Neural cell (in vitro differentiated cells): ENCODE measurements around the gene WNT5B. TPM values are rescaled to one million over a fixed set of nuclear protein-coding genes. Genes with fewer than 3 reads are reported as not detected.
A peak's percentile ranks its signal among the peaks of the same experiment; 100 is the strongest.

Experiments used
- H2AFZ ChIP-seq: fragments of 200-600, 300-800 bp; sonication (generic), shearing (Covaris generic); 2 replicates; pipeline ENCODE4 v1.6.0; 2014; ENCODE audit warnings: low read depth, mild to moderate bottlenecking, antibody characterized with exemption, low read length, moderate library complexity
- H3F3A ChIP-seq: fragments of 200-600 bp; shearing (Covaris generic); 2 replicates; pipeline ENCODE4 v1.6.1; 2016; ENCODE audit warnings: mild to moderate bottlenecking, moderate library complexity, mixed read lengths, antibody characterized with exemption, low read length; ENCODE audit not compliant: insufficient read depth, poor library complexity, severe bottlenecking
- H3K27ac ChIP-seq: fragments of 200-600, 300-800 bp; sonication (generic), shearing (Covaris generic); 2 replicates; pipeline ENCODE4 v1.5.1; 2014; ENCODE audit warnings: mild to moderate bottlenecking, low read length, moderate library complexity
- H3K27me3 ChIP-seq: fragments of 300-800, 200-600 bp; sonication (generic), shearing (Covaris generic); 2 replicates; pipeline ENCODE4 v1.6.0; 2014; ENCODE audit warnings: mild to moderate bottlenecking, low read depth, low read length, moderate library complexity; ENCODE audit not compliant: insufficient read depth
- H3K36me3 ChIP-seq: fragments of 300-800, 200-600 bp; sonication (generic), shearing (Covaris generic); 2 replicates; pipeline ENCODE4 v1.5.1; 2014; ENCODE audit warnings: mild to moderate bottlenecking, antibody characterized with exemption, low read length, moderate library complexity; ENCODE audit not compliant: insufficient read depth
- H3K4me2 ChIP-seq: fragments of 300-800, 200-600 bp; sonication (generic), shearing (Covaris generic); 2 replicates; pipeline ENCODE4 v1.6.0; 2014; ENCODE audit warnings: mild to moderate bottlenecking, low read length
- H3K4me3 ChIP-seq: fragments of 300-800, 200-600 bp; sonication (generic), shearing (Covaris generic); 2 replicates; pipeline ENCODE4 v1.5.1; 2014; ENCODE audit warnings: mild to moderate bottlenecking, low read length, moderate library complexity
- H3K79me2 ChIP-seq: fragments of 200-600 bp; shearing (Covaris generic); replicated peaks from 2 replicates; pipeline ENCODE4 v1.6.0; 2014; ENCODE audit warnings: mild to moderate bottlenecking, low read length, moderate library complexity; ENCODE audit not compliant: insufficient read depth
- H3K9ac ChIP-seq: fragments of 300-800, 200-600 bp; sonication (generic), shearing (Covaris generic); 2 replicates; pipeline ENCODE4 v1.6.1; 2016; ENCODE audit warnings: mild to moderate bottlenecking, low read length, mixed read lengths
- H3K9me2 ChIP-seq: fragments of 200-600 bp; shearing (Covaris generic); 2 replicates; pipeline ENCODE4 v1.6.1; 2016; ENCODE audit warnings: mild to moderate bottlenecking, low read length, mixed read lengths; ENCODE audit not compliant: insufficient read depth
- H3K9me3 ChIP-seq: fragments of 200-600, 300-800 bp; sonication (generic), shearing (Covaris generic); 2 replicates; pipeline ENCODE4 v1.6.1; 2016; ENCODE audit warnings: mild to moderate bottlenecking, mixed run types, low read length, moderate library complexity, mixed read lengths
- H4K20me1 ChIP-seq: fragments of 200-600 bp; shearing (Covaris generic); 2 replicates; pipeline ENCODE4 v1.6.1; 2016; ENCODE audit warnings: mild to moderate bottlenecking, mixed run types; ENCODE audit not compliant: insufficient read depth
- EP300 ChIP-seq: fragments of 450-650 bp; conservative IDR thresholded peaks from 2 replicates; pipeline ENCODE4 v1.6.1; 2014; ENCODE audit warnings: antibody characterized with exemption, mild to moderate bottlenecking, moderate library complexity; ENCODE audit not compliant: poor library complexity, severe bottlenecking
- EZH2 ChIP-seq: fragments of 200-600, 300-800 bp; shearing (Covaris generic), sonication (generic); IDR thresholded peaks from 2 replicates; pipeline ENCODE4 v1.6.1; 2014; ENCODE audit warnings: antibody characterized with exemption, low read length, borderline replicate concordance, mild to moderate bottlenecking; ENCODE audit not compliant: insufficient read depth, poor library complexity, severe bottlenecking
- MXI1 ChIP-seq: fragments of 450-650 bp; conservative IDR thresholded peaks from 2 replicates; pipeline ENCODE4 v1.6.1; 2014; ENCODE audit warnings: antibody characterized with exemption, mild to moderate bottlenecking; ENCODE audit not compliant: poor library complexity, severe bottlenecking
- POLR2AphosphoS5 ChIP-seq: IDR thresholded peaks from 2 replicates; pipeline ENCODE4 v1.6.1; 2012
- RAD21 ChIP-seq: fragments of 450-650 bp; conservative IDR thresholded peaks from 2 replicates; pipeline ENCODE4 v1.6.1; 2014; ENCODE audit warnings: antibody characterized with exemption, mild to moderate bottlenecking, moderate library complexity
- SMC3 ChIP-seq: fragments of 450-650 bp; conservative IDR thresholded peaks from 2 replicates; pipeline ENCODE4 v1.6.1; 2014; ENCODE audit warnings: antibody characterized with exemption, mild to moderate bottlenecking, moderate library complexity; ENCODE audit not compliant: poor library complexity
- TAF1 ChIP-seq: IDR thresholded peaks from 2 replicates; pipeline ENCODE4 v1.6.1; 2012; ENCODE audit warnings: low read depth
- polyA plus RNA-seq: library from polyadenylated mRNA; depleted of rRNA; stranded (reverse); fragments of >200 nt; gene quantifications from 2 replicates; pipeline ENCODE4 v1.2.3, GENCODE V29; 2014
- TF ChIP-seq, protein P1 (sequence below): IDR thresholded peaks from 2 replicates; pipeline ENCODE4 v1.6.1; 2012; ENCODE audit warnings: borderline replicate concordance
- TF ChIP-seq, protein P2 (sequence below): fragments of 450-650 bp; IDR thresholded peaks from 2 replicates; pipeline ENCODE4 v1.5.1; 2014; ENCODE audit warnings: antibody characterized with exemption, mild to moderate bottlenecking, moderate library complexity; ENCODE audit not compliant: poor library complexity, severe bottlenecking

The WNT5B gene
- polyA plus RNA-seq, 1 donor from 2014 or later, result 17.0 TPM

GRCh38 chr12:1588575-1588947, 40.5 kb upstream of the WNT5B start:
- Histone ChIP-seq H3K27ac (no peak overlapping the region), H2AFZ (no peak overlapping the region), H3K27me3 (no peaks in the 10 kb centered on the region), H3K9me2 (no peaks in the 10 kb centered on the region), H3K4me2 (no peak overlapping the region), H4K20me1 (peaks cover 48% of the 10 kb centered on the region), H3F3A (peaks cover 2% of the 10 kb centered on the region), H3K4me3 (peak overlapping the region; percentile 99), H3K79me2 (peaks cover 86% of the 10 kb centered on the region), H3K9ac (no peak overlapping the region), H3K36me3 (peaks cover 7% of the 10 kb centered on the region), H3K9me3 (no peaks in the 10 kb centered on the region)
- no peak for TF ChIP-seq TAF1
- no peak for TF ChIP-seq MXI1
- no peak for TF ChIP-seq SMC3
- no peak for TF ChIP-seq EZH2
- TF ChIP-seq EP300, result no peak
- TF ChIP-seq RAD21, result no peak
- TF ChIP-seq POLR2AphosphoS5, result no peak
- TF ChIP-seq, protein P1, sequence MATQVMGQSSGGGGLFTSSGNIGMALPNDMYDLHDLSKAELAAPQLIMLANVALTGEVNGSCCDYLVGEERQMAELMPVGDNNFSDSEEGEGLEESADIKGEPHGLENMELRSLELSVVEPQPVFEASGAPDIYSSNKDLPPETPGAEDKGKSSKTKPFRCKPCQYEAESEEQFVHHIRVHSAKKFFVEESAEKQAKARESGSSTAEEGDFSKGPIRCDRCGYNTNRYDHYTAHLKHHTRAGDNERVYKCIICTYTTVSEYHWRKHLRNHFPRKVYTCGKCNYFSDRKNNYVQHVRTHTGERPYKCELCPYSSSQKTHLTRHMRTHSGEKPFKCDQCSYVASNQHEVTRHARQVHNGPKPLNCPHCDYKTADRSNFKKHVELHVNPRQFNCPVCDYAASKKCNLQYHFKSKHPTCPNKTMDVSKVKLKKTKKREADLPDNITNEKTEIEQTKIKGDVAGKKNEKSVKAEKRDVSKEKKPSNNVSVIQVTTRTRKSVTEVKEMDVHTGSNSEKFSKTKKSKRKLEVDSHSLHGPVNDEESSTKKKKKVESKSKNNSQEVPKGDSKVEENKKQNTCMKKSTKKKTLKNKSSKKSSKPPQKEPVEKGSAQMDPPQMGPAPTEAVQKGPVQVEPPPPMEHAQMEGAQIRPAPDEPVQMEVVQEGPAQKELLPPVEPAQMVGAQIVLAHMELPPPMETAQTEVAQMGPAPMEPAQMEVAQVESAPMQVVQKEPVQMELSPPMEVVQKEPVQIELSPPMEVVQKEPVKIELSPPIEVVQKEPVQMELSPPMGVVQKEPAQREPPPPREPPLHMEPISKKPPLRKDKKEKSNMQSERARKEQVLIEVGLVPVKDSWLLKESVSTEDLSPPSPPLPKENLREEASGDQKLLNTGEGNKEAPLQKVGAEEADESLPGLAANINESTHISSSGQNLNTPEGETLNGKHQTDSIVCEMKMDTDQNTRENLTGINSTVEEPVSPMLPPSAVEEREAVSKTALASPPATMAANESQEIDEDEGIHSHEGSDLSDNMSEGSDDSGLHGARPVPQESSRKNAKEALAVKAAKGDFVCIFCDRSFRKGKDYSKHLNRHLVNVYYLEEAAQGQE, result no peak
- TF ChIP-seq, protein P2, sequence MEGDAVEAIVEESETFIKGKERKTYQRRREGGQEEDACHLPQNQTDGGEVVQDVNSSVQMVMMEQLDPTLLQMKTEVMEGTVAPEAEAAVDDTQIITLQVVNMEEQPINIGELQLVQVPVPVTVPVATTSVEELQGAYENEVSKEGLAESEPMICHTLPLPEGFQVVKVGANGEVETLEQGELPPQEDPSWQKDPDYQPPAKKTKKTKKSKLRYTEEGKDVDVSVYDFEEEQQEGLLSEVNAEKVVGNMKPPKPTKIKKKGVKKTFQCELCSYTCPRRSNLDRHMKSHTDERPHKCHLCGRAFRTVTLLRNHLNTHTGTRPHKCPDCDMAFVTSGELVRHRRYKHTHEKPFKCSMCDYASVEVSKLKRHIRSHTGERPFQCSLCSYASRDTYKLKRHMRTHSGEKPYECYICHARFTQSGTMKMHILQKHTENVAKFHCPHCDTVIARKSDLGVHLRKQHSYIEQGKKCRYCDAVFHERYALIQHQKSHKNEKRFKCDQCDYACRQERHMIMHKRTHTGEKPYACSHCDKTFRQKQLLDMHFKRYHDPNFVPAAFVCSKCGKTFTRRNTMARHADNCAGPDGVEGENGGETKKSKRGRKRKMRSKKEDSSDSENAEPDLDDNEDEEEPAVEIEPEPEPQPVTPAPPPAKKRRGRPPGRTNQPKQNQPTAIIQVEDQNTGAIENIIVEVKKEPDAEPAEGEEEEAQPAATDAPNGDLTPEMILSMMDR, result no peak

DNA sequence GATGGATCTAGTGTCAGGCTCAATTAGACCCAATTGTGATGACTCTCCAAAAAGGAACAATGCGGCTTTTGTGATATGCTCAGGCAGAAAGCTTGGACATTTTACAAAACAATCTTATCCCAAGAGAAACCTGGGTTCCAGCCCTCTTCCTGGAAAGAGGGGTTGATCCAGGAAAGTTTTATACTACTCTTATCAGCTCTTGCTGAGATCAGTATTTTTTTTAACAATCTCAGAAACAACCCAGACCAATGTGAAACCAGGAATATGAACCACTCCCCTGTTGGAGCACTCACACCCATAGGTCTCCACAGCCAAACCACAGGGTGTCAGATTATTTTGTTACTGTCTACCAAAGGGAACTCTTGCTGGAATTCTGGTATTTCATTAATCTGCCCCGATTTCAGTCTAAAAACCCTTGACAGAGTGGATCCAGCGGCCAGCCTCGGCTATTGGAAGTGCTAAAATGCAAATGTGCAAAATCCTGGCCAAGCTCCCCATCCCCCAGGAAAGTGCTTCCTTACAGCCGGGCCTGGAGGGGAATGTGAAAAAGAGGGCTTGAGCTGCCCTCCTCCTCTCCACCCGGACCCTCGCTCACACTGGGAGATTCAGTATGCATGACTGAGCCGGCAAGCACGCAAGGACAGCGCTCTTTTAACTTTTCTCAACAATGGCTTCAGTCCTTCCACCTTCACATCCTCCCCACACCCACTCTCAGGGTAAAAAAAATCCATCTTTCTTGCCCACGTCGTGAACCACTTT, 38.6 kb upstream of the WNT5B start:
- Histone ChIP-seq H3K9ac (peak overlapping the region; percentile 84), H4K20me1 (peaks cover 51% of the 10 kb centered on the region), H3K4me3 (peak overlapping the region; percentile 99), H3K27ac (no peak overlapping the region), H3K4me2 (peak overlapping the region; percentile 100), H3K9me2 (no peaks in the 10 kb centered on the region), H3K79me2 (peaks cover 83% of the 10 kb centered on the region), H3K27me3 (no peaks in the 10 kb centered on the region), H2AFZ (no peak overlapping the region), H3K36me3 (peaks cover 7% of the 10 kb centered on the region), H3F3A (peaks cover 8% of the 10 kb centered on the region), H3K9me3 (no peaks in the 10 kb centered on the region)
- TF ChIP-seq POLR2AphosphoS5 (peak; percentile 3), RAD21 (no peak)
